ENCODE results near the gene TTC34.
"Not testable (repeated sequence)": the region's sequence is repeated elsewhere in the genome, so short reads cannot be mapped to it uniquely, and the experiment has no call there.

Gene TTC34

DNA sequence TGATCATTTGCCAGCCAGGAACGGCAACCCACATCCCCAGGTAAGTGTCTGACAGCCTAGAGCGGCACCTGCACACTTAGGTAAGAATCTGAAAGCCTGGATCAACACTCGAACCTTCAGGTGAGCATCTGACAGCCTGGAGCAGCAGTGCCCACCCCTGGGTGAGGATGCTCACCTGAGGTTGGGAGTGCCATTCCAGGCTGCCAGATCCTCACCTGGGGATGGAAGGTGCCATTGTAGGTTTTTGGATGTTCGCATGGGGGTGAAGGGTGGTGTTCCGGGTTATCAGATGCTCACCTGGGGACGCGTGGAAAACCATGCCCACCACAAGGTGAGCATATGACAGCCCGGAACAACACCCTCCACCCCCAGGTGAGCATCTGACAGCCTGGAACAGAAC, 33.4 kb downstream of the TTC34 start:
- not testable (repeated sequence) for H3K4me3 ChIP-seq (ENCODE audit: insufficient read depth, low read depth, low read length); H3K4me1 ChIP-seq (ENCODE audit: control insufficient read depth, insufficient read depth, low read length); H3K9me3 ChIP-seq (ENCODE audit: control insufficient read depth, low read length); H3K27me3 ChIP-seq (ENCODE audit: control insufficient read depth, insufficient read depth, low read length, poor library complexity, severe bottlenecking); H3K27ac ChIP-seq (ENCODE audit: insufficient read depth, low read depth, low read length, poor library complexity, severe bottlenecking); H3K36me3 ChIP-seq (ENCODE audit: control insufficient read depth, insufficient read depth, low read length)
- WGBS, 2 experiments, result 48 to 70% methylated on average over 4 to 5 of the region's 8 CpGs

DNA sequence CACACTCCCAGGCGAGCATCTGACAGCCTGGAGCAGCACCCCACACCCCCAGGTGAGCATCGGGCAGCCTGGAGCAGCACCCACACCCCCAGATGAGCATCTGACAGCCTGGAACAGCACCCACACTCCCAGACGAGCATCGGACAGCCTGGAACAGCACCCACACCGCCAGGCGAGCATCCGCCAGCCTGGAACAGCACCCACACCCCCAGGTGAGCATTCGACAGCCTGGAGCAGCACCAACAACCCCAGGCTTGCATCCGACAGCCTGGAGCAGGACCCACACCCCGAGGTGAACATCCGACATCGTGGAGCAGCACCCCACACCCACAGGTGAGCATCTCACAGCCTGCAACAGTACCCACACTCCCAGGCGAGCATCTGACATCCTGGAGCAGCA, 42.1 kb downstream of the TTC34 start:
- H3K9me3 ChIP-seq (ENCODE audit: control insufficient read depth, low read length); H3K4me3 ChIP-seq (ENCODE audit: insufficient read depth, low read depth, low read length); H3K4me1 ChIP-seq (ENCODE audit: control insufficient read depth, insufficient read depth, low read length); H3K36me3 ChIP-seq (ENCODE audit: control insufficient read depth, insufficient read depth, low read length); H3K27me3 ChIP-seq (ENCODE audit: control insufficient read depth, insufficient read depth, low read length, poor library complexity, severe bottlenecking); H3K27ac ChIP-seq (ENCODE audit: insufficient read depth, low read depth, low read length, poor library complexity, severe bottlenecking): not testable (repeated sequence)
- 78 to 83% methylated on average over 10 to 11 of the region's 13 CpGs for WGBS, 2 experiments

DNA sequence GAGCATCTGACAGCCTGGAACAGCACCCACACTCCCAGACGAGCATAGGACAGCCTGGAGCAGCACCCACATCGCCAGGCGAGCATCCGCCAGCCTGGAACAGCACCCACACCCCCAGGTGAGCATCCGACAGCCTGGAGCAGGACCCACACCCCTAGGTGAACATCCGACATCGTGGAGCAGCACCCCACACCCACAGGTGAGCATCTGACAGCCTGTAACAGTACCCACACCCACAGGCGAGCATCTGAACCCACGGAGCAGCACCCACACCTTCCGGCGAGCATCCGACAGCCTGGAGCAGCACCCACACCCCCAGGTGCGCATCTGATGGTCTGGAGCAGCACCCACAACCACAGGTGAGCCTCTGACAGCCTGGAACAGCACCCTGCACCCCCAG, 44.0 kb downstream of the TTC34 start:
- not testable (repeated sequence) for H3K4me3 ChIP-seq (ENCODE audit: insufficient read depth, low read depth, low read length); H3K27ac ChIP-seq (ENCODE audit: insufficient read depth, low read depth, low read length, poor library complexity, severe bottlenecking); H3K9me3 ChIP-seq (ENCODE audit: control insufficient read depth, low read length); H3K4me1 ChIP-seq (ENCODE audit: control insufficient read depth, insufficient read depth, low read length); H3K36me3 ChIP-seq (ENCODE audit: control insufficient read depth, insufficient read depth, low read length); H3K27me3 ChIP-seq (ENCODE audit: control insufficient read depth, insufficient read depth, low read length, poor library complexity, severe bottlenecking)
- WGBS, 2 experiments, result 82 to 89% methylated on average over 3 to 4 of the region's 13 CpGs

DNA sequence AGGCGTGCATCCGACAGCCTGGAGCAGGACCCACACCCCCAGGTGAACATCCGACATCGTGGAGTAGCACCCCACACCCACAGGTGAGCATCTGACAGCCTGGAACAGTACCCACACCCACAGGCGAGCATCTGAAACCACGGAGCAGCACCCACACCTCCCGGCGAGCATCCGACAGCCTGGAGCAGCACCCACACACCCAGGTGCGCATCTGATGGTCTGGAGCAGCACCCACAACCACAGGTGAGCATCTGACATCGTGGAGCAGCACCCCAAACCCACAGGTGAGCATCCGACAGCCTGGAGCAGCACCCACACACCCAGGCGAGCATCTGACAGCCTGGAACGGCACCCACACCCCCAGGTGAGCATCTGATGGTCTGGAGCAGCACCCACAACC, 46.1 kb downstream of the TTC34 start:
- H3K4me1 ChIP-seq (ENCODE audit: control insufficient read depth, insufficient read depth, low read length); H3K36me3 ChIP-seq (ENCODE audit: control insufficient read depth, insufficient read depth, low read length); H3K9me3 ChIP-seq (ENCODE audit: control insufficient read depth, low read length); H3K4me3 ChIP-seq (ENCODE audit: insufficient read depth, low read depth, low read length); H3K27me3 ChIP-seq (ENCODE audit: control insufficient read depth, insufficient read depth, low read length, poor library complexity, severe bottlenecking); H3K27ac ChIP-seq (ENCODE audit: insufficient read depth, low read depth, low read length, poor library complexity, severe bottlenecking): not testable (repeated sequence)
- WGBS, 2 experiments, result 66 to 68% methylated on average over 7 to 9 of the region's 14 CpGs

DNA sequence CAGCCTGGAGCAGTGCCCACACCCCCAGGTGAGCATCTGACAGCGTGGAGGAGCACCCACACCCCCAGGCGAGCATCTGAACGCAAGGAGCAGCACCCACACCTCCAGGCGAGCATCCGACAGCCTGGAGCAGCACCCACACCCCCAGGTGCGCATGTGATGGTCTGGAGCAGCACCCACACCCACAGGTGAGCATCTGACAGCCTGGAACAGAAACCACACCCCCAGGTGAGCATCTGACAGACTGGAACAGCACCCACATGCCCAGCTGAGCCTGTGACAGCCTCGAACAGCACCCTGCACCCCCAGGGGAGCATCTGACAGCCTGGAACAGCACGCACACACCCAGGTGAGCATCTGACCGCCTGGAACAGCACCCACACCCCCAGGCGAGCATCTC, 46.9 kb downstream of the TTC34 start:
- H3K4me3 ChIP-seq (ENCODE audit: insufficient read depth, low read depth, low read length); H3K36me3 ChIP-seq (ENCODE audit: control insufficient read depth, insufficient read depth, low read length); H3K27me3 ChIP-seq (ENCODE audit: control insufficient read depth, insufficient read depth, low read length, poor library complexity, severe bottlenecking); H3K4me1 ChIP-seq (ENCODE audit: control insufficient read depth, insufficient read depth, low read length); H3K27ac ChIP-seq (ENCODE audit: insufficient read depth, low read depth, low read length, poor library complexity, severe bottlenecking); H3K9me3 ChIP-seq (ENCODE audit: control insufficient read depth, low read length): not testable (repeated sequence)
- WGBS, 2 experiments, result 26 to 53% methylated on average over 5 of the region's 10 CpGs

DNA sequence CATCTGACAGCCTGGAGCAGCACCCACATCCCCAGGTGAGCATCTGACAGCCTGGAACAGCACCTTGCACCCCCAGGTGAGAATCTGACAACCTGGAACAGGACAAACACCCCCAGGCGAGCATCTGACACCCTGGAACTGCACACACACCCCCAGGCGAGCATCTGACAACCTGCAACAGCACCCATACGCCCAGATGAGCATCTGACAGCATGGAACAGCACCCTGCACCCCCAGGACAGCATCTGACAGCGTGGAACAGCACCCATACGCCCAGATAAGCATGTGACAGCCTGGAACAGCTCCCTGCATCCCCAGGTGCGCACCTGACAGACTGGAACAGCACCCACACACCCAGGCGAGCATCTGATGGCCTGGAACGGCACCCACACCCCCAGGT, 49.0 kb downstream of the TTC34 start:
- not testable (repeated sequence) for H3K27me3 ChIP-seq (ENCODE audit: control insufficient read depth, insufficient read depth, low read length, poor library complexity, severe bottlenecking); H3K36me3 ChIP-seq (ENCODE audit: control insufficient read depth, insufficient read depth, low read length); H3K9me3 ChIP-seq (ENCODE audit: control insufficient read depth, low read length); H3K27ac ChIP-seq (ENCODE audit: insufficient read depth, low read depth, low read length, poor library complexity, severe bottlenecking); H3K4me3 ChIP-seq (ENCODE audit: insufficient read depth, low read depth, low read length); H3K4me1 ChIP-seq (ENCODE audit: control insufficient read depth, insufficient read depth, low read length)
- WGBS, 2 experiments, result 21 to 23% methylated on average over 7 to 8 of the region's 8 CpGs

DNA sequence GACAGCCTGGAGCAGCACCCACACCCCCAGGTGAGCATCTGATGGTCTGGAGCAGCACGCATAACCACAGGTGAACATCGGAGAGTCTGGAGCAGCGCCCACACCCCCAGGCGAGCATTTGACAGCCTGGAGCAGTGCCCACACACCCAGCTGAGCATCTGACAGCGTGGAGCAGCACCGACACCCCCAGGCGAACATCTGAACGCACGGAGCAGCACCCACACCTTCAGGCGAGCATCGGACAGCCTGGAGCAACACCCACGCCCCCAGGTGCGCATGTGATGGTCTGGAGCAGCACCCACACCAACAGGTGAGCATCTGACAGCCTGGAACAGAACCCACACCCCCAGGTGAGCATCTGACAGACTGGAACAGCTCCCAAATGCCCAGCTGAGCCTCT, 49.6 kb downstream of the TTC34 start:
- not testable (repeated sequence) for H3K36me3 ChIP-seq (ENCODE audit: control insufficient read depth, insufficient read depth, low read length); H3K27ac ChIP-seq (ENCODE audit: insufficient read depth, low read depth, low read length, poor library complexity, severe bottlenecking); H3K27me3 ChIP-seq (ENCODE audit: control insufficient read depth, insufficient read depth, low read length, poor library complexity, severe bottlenecking); H3K4me1 ChIP-seq (ENCODE audit: control insufficient read depth, insufficient read depth, low read length); H3K4me3 ChIP-seq (ENCODE audit: insufficient read depth, low read depth, low read length); H3K9me3 ChIP-seq (ENCODE audit: control insufficient read depth, low read length)
- 69% methylated on average over 13 of the region's 13 CpGs for WGBS, 2 experiments

DNA sequence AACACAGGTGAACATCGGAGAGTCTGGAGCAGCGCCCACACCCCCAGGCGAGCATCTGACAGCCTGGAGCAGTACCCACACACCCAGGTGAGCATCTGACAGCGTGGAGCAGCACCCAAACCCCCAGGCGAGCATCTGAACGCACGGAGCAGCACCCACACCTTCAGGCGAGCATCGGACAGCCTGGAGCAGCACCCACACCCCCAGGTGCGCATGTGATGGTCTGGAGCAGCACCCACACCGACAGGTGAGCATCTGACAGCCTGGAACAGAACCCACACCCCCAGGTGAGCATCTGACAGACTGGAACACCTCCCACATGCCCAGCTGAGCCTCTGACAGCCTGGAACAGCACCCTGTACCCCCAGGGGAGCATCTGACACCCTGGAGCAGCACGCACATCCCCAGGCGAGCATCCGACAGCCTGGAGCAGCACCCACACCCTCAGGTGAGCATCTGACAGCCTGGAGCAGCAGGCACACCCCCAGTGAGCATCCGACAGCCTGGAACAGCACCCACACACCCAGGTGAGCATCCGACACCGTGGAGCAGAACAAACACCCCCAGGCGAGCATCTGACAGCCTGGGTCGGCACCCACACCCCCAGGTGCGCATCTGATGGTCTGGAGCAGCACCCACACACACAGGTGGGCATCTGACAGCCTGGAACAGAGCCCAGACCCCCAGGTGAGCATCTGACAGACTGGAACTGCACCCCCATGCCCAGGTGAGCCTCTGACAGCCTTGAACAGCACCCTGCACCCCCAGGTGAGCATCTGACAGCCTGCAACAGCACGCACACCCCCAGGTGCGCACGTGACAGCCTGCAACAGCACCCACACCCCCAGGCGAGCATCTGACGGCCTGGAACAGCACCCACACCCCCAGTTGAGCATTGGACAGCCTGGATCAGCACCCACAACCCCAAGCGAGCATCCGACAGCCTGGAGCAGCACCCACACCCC, 50.4 kb downstream of the TTC34 start:
- not testable (repeated sequence) for H3K36me3 ChIP-seq (ENCODE audit: control insufficient read depth, insufficient read depth, low read length); H3K4me1 ChIP-seq (ENCODE audit: control insufficient read depth, insufficient read depth, low read length); H3K4me3 ChIP-seq (ENCODE audit: insufficient read depth, low read depth, low read length); H3K27ac ChIP-seq (ENCODE audit: insufficient read depth, low read depth, low read length, poor library complexity, severe bottlenecking); H3K27me3 ChIP-seq (ENCODE audit: control insufficient read depth, insufficient read depth, low read length, poor library complexity, severe bottlenecking); H3K9me3 ChIP-seq (ENCODE audit: control insufficient read depth, low read length)
- WGBS, 2 experiments, result 57 to 63% methylated on average over 25 to 26 of the region's 27 CpGs

DNA sequence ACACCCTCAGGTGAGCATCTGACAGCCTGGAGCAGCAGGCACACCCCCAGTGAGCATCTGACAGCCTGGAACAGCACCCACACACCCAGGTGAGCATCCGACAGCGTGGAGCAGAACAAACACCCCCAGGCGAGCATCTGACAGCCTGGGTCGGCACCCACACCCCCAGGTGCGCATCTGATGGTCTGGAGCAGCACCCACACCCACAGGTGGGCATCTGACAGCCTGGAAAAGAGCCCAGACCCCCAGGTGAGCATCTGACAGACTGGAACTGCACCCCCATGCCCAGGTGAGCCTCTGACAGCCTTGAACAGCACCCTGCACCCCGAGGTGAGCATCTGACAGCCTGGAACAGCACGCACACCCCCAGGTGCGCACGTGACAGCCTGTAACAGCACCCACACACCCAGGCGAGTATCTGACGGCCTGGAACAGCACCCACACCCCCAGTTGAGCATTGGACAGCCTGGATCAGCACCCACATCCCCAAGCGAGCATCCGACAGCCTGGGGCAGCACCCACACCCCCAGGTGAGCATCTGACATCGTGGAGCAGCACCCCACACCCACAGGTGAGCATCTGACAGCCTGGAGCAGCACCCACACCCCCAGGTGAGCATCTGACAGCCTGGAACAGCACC, 51.3 kb downstream of the TTC34 start:
- WGBS, 2 experiments, result 57 to 58% methylated on average over 14 of the region's 14 CpGs
- not testable (repeated sequence) for H3K27ac ChIP-seq (ENCODE audit: insufficient read depth, low read depth, low read length, poor library complexity, severe bottlenecking); H3K27me3 ChIP-seq (ENCODE audit: control insufficient read depth, insufficient read depth, low read length, poor library complexity, severe bottlenecking); H3K4me3 ChIP-seq (ENCODE audit: insufficient read depth, low read depth, low read length); H3K4me1 ChIP-seq (ENCODE audit: control insufficient read depth, insufficient read depth, low read length); H3K9me3 ChIP-seq (ENCODE audit: control insufficient read depth, low read length); H3K36me3 ChIP-seq (ENCODE audit: control insufficient read depth, insufficient read depth, low read length)

DNA sequence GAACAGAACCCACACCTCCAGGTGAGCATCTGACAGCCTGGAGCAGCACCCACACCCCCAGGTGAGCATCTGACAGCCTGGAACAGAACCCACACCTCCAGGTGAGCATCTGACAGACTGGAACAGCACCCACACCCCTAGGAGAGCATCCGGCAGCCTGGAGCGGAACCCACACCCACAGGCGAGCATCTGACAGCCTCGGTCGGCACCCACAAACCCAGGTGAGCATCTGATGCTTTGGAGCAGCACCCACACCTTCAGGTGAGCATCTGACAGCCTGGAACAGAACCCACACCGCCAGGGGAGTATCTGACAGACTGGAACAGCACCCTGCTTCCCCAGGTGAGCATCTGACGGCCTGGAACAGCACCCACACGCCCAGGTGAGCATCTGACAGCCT, 52.9 kb downstream of the TTC34 start:
- H3K4me1 ChIP-seq (ENCODE audit: control insufficient read depth, insufficient read depth, low read length); H3K9me3 ChIP-seq (ENCODE audit: control insufficient read depth, low read length): not testable (repeated sequence)
- WGBS, 2 experiments, result 55 to 58% methylated on average over 7 of the region's 8 CpGs

More for the DNA sequence above, 52.9 kb downstream of the TTC34 start:
- H3K36me3 ChIP-seq (ENCODE audit: control insufficient read depth, insufficient read depth, low read length); H3K4me3 ChIP-seq (ENCODE audit: insufficient read depth, low read depth, low read length); H3K27me3 ChIP-seq (ENCODE audit: control insufficient read depth, insufficient read depth, low read length, poor library complexity, severe bottlenecking); H3K27ac ChIP-seq (ENCODE audit: insufficient read depth, low read depth, low read length, poor library complexity, severe bottlenecking): not testable (repeated sequence)
